ENCODE data around the gene SND1. TPM values are rescaled to one million over a fixed set of nuclear protein-coding genes. Genes with fewer than 3 reads are reported as not detected.

Gene SND1
- total and polyA plus RNA-seq, 7 donors: 29.2 to 72.8 (median 48.2) TPM

DNA sequence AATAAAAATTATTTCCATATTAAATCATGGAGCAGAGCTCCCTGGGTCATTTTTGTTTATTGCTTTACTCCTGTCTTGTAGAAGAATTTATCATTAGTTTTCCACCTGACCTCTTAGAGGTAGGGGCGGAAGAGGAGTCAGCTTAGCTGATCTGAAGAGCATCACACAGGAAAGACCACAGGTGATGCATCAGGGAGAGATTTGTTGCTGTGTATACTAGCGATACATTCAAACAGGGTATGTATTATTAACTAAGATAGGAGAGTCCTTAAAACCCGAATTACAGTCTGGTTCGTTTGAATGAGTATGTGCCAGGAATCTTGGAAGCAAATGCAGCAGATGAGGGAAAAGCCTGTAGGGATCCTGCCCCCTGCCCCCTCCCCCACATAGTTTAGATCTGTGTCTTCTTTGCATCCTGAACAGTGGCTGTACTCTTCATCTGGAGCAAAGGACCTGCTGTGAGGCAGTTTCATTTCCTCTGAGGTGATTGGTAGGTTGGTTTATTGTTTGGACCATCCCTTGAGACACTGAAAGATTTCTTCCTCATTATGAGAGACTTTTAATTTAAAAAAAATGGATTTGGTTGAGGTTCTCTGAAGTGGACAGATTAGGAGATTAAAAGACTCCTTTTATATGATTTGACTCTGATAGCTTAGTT lies 177.0 kb downstream of the SND1 start:
- 82 to 84% (median 82%) methylated on average over 4 of the region's 4 CpGs for WGBS, 3 donors
- H3K4me1 ChIP-seq: peaks cover 25% of the 10 kb centered on the region
- ATAC-seq (no peak), DNase-seq (no peak)
- no peaks in the 10 kb centered on the region for H3K36me3 ChIP-seq (ENCODE audit: insufficient read depth in 1 of 2, low read depth in 1 of 2)
- no peak overlapping the region for H3K27ac ChIP-seq
- no peaks in the 10 kb centered on the region for H3K9me3 ChIP-seq
- no peaks in the 10 kb centered on the region for H3K27me3 ChIP-seq (ENCODE audit: insufficient read depth in 3 of 3, low read length in 2 of 3)
- intact Hi-C loops (cut with DNase I): no loop called here
- TF ChIP-seq, protein P1, sequence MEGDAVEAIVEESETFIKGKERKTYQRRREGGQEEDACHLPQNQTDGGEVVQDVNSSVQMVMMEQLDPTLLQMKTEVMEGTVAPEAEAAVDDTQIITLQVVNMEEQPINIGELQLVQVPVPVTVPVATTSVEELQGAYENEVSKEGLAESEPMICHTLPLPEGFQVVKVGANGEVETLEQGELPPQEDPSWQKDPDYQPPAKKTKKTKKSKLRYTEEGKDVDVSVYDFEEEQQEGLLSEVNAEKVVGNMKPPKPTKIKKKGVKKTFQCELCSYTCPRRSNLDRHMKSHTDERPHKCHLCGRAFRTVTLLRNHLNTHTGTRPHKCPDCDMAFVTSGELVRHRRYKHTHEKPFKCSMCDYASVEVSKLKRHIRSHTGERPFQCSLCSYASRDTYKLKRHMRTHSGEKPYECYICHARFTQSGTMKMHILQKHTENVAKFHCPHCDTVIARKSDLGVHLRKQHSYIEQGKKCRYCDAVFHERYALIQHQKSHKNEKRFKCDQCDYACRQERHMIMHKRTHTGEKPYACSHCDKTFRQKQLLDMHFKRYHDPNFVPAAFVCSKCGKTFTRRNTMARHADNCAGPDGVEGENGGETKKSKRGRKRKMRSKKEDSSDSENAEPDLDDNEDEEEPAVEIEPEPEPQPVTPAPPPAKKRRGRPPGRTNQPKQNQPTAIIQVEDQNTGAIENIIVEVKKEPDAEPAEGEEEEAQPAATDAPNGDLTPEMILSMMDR (IDR thresholded peaks at IDR 0.05): no peak
- no peak overlapping the region for H3K4me3 ChIP-seq

DNA sequence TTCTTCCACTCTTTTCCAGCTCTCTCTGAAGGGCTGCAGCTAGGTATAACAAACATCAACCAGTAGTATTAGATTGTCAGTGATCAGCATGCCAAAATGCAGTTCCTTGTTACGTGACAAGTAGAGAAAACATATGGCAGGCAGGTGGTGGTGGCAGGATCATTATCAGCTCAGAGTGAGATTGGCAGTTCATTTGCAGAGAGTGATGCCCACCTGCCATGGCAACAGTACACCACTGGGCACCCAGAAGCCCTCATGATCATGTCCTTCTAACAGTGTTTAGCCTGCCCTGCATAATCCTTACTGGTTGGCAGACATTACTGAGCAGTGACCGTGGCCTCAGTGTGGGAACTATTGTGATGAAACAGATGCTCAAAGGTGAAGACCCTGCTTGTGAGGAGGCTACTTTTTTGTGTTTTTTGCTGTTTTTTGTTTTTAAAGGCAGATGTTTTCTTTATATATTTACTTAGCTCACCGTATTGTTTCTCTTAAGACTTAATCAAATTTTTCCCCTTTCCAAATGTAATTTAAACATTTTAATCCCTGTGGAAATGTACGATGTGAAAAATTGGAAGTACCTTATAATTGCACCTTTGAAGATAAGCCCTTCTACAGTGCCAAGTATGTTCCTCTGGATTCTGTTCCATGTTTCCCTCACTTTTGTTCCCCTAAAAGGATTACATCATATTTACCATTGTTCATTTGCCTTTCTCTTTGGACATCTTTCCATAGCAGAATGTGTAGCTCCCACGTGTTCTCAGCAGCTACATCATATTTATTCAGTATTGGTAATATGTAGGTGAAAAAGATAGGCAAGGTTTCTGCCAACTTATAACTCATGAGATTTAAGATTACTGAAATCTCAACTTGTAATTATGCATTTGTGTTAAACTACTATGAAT lies 179.6 kb downstream of the SND1 start:
- peaks cover 30% of the 10 kb centered on the region for H3K4me1 ChIP-seq
- TF ChIP-seq, protein P1 (IDR thresholded peaks at IDR 0.05): no peak
- H3K27ac ChIP-seq: peak overlapping the region; percentile 43
- H3K27me3 ChIP-seq (ENCODE audit: insufficient read depth in 3 of 3, low read length in 2 of 3): no peaks in the 10 kb centered on the region
- ATAC-seq (peak; percentile 76 to 95 (median 88)), DNase-seq (no peak)
- WGBS, 3 donors: 38 to 46% (median 44%) methylated on average over 5 of the region's 5 CpGs
- intact Hi-C loops (cut with DNase I): no loop called here
- H3K4me3 ChIP-seq: no peak overlapping the region
- no peaks in the 10 kb centered on the region for H3K36me3 ChIP-seq (ENCODE audit: insufficient read depth in 1 of 2, low read depth in 1 of 2)
- H3K9me3 ChIP-seq: no peaks in the 10 kb centered on the region

DNA sequence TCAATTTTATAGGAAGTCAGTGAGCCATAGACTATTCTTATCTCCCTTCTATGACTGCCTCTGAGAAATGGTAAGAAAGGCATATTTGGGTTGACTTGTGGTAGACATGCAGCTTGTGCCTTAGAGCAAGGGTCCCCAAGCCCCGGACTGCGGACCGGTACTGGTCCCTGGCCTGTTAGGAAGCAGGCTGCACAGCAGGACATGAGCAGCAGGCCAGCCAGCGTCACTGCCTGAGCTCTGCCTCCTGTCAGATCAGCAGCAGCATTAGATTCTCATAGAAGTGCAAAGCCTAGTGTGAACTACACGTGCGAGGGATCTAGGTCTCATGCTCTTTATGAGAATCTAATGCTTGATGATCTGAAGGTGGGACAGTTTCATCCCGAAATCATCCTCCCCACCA lies 180.6 kb downstream of the SND1 start:
- WGBS, 3 donors: 88 to 97% (median 90%) methylated on average over 7 of the region's 7 CpGs
- intact Hi-C loops (cut with DNase I): no loop called here
- Histone ChIP-seq H3K36me3 (ENCODE audit: insufficient read depth in 1 of 2, low read depth in 1 of 2) (no peaks in the 10 kb centered on the region), H3K9me3 (no peaks in the 10 kb centered on the region), H3K4me1 (peaks cover 30% of the 10 kb centered on the region), H3K4me3 (no peak overlapping the region), H3K27me3 (ENCODE audit: insufficient read depth in 3 of 3, low read length in 2 of 3) (no peaks in the 10 kb centered on the region), H3K27ac (no peak overlapping the region)
- no peak for DNase-seq
- TF ChIP-seq, protein P1 (IDR thresholded peaks at IDR 0.05): no peak
- ATAC-seq: peak in 1 of 4 donors; percentile 19

DNA sequence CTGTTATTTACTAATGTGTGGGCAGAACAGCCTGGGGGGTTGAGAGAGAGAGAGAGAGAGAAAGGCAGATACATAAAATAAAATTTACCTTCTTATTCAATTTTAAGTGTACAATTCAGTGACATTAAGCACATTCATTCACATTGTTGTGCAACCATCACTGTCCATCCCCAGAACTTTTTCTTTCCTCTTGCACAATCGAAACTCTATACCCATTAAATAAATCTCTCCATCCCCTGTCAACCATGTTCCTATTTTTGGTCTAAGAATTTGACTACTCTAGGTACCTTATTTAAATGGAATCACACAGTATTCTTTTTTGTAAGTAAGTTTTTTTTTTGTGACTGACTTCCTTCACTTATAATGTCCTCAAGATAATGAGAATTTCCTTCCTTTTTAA lies 181.6 kb downstream of the SND1 start:
- Histone ChIP-seq H3K36me3 (ENCODE audit: insufficient read depth in 1 of 2, low read depth in 1 of 2) (no peaks in the 10 kb centered on the region), H3K27me3 (ENCODE audit: insufficient read depth in 3 of 3, low read length in 2 of 3) (no peaks in the 10 kb centered on the region), H3K9me3 (no peaks in the 10 kb centered on the region), H3K4me3 (no peak overlapping the region), H3K4me1 (peaks cover 33% of the 10 kb centered on the region), H3K27ac (no peak overlapping the region)
- WGBS, 3 donors: 10 to 24% (median 19%) methylated on average over 1 of the region's 1 CpG
- intact Hi-C loops (cut with DNase I): no loop called here
- ATAC-seq (peak; percentile 53 to 87 (median 76)), DNase-seq (no peak)
- TF ChIP-seq, protein P1 (IDR thresholded peaks at IDR 0.05): no peak
